Measurements from ENCODE around the gene ZCCHC24.

Gene ZCCHC24

DNA sequence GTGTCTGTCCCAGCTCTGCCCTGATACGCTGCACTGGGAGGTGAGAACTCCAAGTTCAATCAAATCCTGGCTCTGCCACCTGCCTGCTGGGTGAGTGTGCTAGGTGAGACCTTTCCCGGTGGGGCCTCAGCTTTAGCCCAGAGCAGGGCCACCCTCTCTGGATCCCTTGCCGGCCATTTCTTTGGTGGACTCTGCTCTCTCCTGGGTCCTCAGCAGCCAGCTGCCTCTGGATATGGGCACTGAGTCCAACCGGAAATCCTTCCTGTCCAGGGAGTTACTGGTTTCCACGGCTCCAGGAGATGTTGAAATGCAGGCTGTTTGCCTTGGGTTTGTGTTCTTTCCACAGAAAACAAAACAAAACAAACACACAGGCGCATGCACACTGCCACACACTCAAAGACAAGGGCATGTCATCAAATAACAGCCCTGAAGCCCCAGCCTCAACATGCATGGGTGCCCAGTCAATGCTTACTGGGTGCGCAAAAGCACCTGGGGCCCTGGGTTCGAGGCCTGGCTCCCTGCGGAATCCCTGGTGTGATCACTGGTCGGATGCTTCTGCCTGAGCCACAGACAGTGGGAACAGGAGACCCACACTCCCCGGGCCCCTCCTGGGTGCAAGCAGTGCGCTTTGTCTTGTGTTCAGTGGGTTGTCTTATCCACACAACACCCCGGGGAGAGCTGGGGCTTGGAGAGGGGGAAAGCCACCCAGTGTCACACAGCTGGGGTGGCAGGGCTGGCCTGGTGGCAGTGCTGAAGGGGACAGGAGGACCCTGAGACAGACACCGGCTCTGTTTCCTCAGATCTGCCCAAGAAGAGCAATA, 65.1 kb downstream of the ZCCHC24 start:
- peak; percentile 40 for DNase-seq

- DNase-seq: peak; percentile 42
These were observed 65.8 kb downstream of the ZCCHC24 start for GRCh38 chr10:79379512-79380124.

DNA sequence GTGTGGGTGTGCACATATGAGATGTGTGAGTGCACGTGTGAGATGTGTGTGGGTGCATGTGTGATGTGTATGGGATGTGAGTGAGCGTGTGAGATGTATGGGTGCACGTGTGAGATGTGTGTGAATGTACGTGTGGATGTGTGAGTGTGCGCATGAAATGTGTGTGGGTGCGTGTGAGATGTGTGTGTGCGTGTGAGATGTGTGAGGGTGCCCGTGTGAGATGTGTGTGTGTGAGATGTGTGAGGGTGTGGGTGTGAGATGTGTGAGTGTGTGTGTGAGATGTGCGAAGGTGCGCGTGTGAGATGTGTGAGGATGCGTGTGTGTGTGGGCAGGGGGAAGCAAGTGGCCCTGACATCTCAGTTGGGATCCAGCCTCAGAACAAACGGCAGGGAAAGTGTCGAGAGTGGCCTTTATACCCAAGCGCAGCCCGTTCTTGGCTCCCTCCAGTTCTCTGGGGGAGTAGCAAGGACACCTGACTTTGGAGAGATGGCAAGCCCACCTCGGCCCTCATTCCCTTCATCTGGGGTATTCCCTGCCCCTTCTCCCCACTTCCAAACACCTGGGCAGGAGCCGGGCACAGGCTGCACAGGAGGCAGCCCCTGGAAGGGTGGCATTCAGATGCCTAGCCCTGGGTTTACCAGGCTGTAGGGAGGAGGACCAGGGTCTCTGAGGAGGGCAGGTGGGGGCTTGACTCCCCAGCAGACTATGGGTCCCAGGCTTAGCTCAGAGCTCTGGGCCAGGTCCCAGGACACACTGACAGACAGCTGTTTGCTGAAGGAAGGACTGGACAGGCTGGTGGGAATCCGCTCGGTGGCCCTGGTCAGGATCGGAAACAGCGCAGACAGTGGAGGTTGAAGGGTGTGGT, 66.5 kb downstream of the ZCCHC24 start:
- DNase-seq: peak; percentile 30

DNA sequence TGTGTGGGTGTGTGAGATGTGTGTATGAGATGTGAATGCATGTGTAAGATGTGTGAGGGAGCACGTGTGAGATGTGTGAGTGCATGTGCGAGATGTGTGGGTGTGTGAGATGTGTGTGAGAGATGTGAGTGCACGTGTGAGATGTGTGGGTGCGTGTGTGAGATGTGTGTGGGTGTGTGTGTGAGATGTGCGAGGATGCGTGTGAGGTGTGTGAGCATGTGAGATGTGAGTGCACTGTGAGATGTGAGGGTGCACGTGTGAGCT, 67.1 kb downstream of the ZCCHC24 start:
- DNase-seq: no peak

GRCh38 chr10:79377557-79378382, 67.7 kb downstream of the ZCCHC24 start:
- no peak for DNase-seq

DNA sequence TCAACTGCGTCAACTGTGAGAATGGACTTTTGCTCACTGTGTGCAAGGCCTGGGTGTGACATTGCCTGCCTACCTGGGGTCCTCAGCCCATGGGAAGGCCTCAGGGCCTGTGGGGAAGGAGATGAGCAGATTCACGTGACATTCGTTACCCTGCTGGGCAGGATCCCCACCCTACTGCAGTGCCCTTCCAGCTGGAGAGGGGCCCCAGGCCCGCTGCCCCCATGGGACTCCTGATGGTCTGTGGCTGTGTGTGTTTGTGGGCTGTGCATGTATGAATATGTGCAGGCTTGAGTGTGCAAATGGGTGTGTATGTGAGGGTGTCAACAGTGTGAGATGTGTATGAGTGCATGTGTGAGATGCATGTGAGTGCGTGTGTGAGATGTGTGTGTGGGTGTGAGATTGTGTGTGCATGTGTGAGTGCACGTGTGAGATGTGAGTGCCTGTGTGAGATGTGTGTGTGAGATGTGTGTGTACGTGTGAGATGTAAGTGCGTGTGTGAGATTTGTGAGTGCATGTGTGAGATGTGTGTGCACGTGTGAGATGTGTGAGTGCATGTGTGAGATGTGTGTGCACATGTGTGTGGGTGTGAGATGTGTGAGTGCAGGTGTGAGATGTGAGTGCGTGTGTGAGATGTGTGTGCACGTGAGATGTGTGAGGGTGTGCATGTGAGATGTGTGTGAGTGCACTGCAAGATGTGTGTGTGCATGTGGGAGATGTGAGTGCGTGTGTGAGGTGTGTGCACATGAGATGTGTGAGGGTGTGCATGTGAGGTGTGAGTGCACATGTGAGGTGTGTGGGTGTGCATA, 68.5 kb downstream of the ZCCHC24 start:
- peak; percentile 28 for DNase-seq

DNA sequence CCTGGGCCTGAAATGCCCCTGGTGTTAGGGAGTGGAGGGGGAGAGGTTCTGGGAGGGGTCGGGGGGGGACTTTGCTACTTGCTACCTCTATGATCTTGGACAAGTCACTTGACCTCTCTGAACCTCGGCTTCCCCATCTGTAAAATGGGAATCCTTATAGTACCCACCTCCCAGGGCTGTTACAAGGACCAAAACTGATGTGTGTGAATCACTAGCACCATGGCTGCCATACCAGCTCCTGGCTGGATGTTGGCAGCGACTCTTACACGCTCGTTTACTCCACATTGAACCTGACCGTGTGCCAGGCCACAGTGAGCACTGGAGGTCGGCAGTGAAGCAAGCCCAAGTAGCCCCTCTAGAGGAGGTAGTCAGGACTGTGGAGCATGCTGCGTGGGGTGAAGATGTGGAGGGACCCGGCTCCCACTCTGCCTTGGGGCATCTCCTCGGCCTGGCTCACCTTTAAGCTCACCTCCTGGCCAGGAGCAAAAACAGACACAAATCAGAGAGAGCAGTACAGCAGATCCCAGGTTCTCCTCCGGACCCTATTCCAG, 69.3 kb downstream of the ZCCHC24 start:
- peak; percentile 47 for DNase-seq

DNA sequence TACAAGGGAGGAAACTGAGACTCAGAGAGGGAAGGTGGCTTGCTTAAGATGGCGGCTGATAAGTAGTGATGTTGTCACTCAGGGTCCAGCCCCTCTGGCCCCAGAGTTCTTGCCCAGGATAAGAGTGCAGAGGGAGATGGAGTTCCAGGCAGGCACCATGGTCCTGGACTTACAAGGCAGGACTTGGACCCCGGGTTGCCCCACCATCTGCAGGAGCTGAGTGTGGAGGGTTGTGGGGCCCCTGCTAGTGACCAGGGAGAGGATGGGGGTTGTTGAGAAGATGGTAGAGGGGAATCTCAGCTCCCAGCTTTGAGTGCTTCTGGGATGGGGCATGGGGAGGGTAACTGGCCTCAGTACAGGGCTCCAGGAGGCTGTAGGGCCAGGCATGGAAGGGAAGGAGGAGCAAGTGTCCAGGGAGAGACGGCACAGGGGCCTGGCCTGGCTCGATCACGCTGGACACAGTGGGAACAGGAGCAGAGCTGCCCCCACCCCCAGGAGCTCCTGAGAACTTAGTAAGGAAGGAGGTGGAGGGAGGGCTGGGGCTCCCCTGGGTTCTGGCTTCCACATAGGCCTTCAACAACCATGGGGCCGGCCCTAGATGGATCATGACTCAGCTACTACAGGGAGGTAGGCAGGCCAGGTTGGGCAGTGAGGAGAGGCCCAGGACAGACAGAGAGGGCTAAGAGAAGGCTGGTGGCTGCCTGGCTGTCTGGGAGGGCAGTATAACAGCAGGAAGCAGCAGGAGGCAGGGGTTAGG, 69.9 kb downstream of the ZCCHC24 start:
- DNase-seq: peak; percentile 52

DNA sequence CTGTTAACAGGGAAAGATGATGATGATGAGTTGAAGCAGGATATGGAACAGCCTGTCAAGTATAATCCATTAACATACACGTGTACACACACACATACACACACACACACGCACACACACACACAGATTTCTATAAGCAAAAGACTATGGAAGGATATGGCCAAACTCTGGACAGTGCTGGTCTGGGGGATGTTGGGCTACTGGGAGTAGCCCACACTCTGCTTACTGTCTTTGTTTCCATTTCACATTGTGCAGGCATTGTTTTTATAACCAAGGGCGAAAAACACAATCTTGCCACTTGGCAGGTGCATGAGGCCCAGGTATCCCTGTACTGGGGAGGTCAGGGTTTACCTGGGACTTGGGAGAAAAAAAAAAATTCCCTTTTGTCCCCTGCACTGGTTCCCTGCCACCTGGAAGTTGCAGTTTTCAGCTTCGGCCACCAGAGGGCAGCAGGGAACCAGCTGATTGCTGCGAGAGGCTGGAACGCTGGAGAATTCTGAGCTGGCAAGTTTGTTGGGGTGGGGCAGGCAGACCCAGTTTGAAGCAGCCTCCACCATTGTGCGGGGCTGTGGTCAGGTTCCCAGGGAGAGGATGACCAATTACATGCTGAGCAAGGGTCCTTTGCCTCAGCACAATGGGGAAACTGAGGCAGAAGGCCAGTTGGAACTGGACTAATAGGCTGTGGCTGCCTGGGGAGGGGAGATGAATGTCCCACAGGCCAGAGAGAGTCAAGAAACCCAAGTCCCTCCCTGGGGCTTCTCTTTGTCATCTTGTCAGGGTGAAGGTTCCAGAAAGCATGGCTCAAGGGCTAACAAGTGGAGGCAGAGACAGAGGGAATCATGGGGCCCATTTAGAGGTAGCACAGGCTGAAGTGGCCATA, 70.9 kb downstream of the ZCCHC24 start:
- peak; percentile 92 for DNase-seq

GRCh38 chr10:79372871-79373270, 72.6 kb downstream of the ZCCHC24 start:
- DNase-seq: peak; percentile 35

DNA sequence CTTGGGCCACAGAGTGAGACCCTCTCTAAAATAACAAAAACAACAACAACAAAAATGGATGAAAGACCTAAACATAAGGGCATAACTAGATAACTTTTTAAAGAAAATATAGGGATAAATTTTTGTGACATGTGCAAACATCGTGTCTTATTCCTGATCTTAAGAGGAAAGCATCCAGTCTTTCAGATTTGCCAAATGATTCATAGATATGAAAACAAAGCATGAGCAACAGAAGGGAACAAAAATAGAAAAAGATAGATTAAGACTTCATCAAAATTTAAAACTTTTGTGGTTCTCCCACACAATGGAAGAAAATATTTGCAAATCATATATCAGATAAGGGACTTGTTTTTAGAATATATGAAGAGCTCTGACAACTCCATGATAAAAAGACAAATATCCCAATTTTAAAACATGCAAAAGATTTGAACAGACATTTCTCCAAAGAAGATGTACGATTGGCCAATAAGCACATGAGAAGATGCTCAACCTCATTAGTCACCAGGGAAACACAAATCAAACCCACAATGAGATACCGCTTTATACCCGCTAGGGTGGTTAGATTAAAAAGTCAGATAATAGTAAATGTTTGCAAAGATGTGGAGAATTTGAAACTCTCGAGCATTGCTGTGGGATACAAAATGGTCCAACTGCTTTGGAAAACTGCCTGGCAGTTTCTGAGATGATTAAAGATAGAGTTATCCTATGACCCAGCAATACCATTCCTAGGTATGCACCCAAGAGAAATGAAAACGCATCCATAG, 77.8 kb downstream of the ZCCHC24 start:
- DNase-seq: no peak

DNA sequence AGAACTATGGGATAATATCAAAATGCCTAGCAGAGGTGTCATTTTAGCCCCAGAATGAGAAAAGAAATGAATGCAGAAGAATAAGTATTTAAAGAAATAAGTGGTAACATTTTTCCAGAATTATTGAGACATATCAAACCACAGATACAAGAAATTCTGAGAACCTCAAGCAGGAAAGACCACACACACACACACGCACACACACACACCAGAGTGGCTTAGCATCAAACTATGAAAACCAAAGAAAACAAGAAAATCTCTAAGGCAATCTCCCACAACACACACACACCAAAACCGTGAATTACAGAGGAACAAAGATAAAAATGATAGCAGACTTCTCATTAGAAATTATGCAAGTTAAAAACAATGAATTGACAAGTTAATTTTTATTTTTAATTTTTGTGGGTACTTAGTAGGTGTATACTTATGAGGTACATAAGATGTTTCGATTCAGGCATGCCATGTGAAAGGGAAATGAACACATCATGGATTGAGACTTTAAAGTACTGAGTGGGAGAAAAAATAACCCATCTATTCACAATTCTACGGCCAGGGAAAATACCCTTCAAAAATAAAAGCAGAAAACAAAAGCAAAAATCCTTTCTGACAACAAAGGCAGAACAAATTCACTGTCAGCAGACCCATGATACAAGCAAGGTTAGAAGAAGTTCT, 83.6 kb downstream of the ZCCHC24 start:
- DNase-seq: no peak

GRCh38 chr10:79360499-79361342, 84.7 kb downstream of the ZCCHC24 start:
- no peak for DNase-seq

GRCh38 chr10:79359816-79360498, 85.5 kb downstream of the ZCCHC24 start:
- DNase-seq: no peak

GRCh38 chr10:79358811-79359210, 86.6 kb downstream of the ZCCHC24 start:
- DNase-seq: no peak

- no peak for DNase-seq
These were observed 88.2 kb downstream of the ZCCHC24 start for GRCh38 chr10:79357180-79357579.

DNA sequence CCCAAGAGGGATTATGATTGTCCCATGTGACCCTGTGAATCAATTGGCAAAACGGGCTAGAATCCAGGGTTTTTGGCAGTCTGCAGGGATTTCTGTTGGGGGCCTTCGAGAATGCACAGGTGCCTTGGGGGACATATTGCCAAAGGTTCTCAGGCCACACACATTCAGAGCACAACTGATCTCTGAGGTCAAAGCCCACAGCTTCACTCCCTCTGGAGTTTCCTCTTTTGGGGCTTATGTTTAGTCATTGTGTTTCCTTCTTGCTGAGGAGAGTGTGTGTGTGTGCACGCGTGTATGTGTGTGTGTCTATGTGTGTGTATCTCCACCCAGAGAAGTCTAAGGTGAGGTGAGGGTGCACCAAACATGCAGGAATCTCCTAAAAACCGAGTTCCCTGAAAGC, 89.3 kb downstream of the ZCCHC24 start:
- no peak for DNase-seq
